SK-N-SH (cell line): ENCODE measurements around the gene GPR18. TPM values are rescaled to one million over a fixed set of nuclear protein-coding genes. Genes with fewer than 3 reads are reported as not detected.

Experiments used
- CTCF ChIA-PET: fragments of 300-600, 350-600 bp; formaldehyde crosslinking; extraction: SDS; loops from one replicate; lab custom pipeline; 2021; lab: Yijun Ruan, JAX
- POLR2A ChIA-PET: fragments of 350-600 bp; sonication (Branson Sonifier 250); formaldehyde crosslinking; extraction: SDS; loops from one replicate; lab custom pipeline; 2020; ENCODE audit warnings: antibody characterized with exemption, inconsistent platforms; lab: Yijun Ruan, JAX
- DNase-seq: peaks from one replicate; pipeline ENCODE4 v3.0.0; 2012
- H2AFZ ChIP-seq: fragments of 200-600 bp; sonication (generic); 2 replicates; pipeline ENCODE4 v1.8.1; 2016; ENCODE audit warnings: antibody characterized with exemption, mild to moderate bottlenecking, low read depth
- H3F3A ChIP-seq: fragments of 200-600 bp; sonication (generic); replicated peaks from 2 replicates; pipeline ENCODE3; 2016; ENCODE audit warnings: antibody characterized with exemption, mild to moderate bottlenecking; ENCODE audit not compliant: insufficient read depth
- H3K27ac ChIP-seq, 2 experiments: fragments of 200-500 bp in 1 of 2; fragments of 200-600 bp in 1 of 2; sonication (Bioruptor generic) in 1 of 2; sonication (generic), shearing (Covaris generic) in 1 of 2; 2 replicates each; pipeline versions ENCODE4 v1.5.1 to v1.6.1; 2014 to 2016; ENCODE audit warnings: low read depth in 2 of 2, inconsistent platforms in 1 of 2, low read length in 1 of 2, mild to moderate bottlenecking in 1 of 2, mixed read lengths in 1 of 2
- H3K27me3 ChIP-seq: fragments of 200-600 bp; sonication (generic), shearing (Covaris generic); 2 replicates; pipeline ENCODE4 v1.6.1; 2016; ENCODE audit warnings: mixed run types; ENCODE audit not compliant: insufficient read depth
- H3K36me3 ChIP-seq, 2 experiments: fragments of 200-500 bp in 1 of 2; fragments of 200-600 bp in 1 of 2; sonication (Bioruptor generic) in 1 of 2; sonication (generic) in 1 of 2; replicated peaks in 1 of 2; 2 replicates each; pipeline versions ENCODE3 to v1.5.1; 2014 to 2016; ENCODE audit warnings: low read length in 1 of 2, mild to moderate bottlenecking in 1 of 2; ENCODE audit not compliant: insufficient read depth in 2 of 2, control insufficient read depth in 1 of 2
- H3K4me1 ChIP-seq, 2 experiments: fragments of 200-500 bp in 1 of 2; fragments of 200-600 bp in 1 of 2; sonication (Bioruptor generic) in 1 of 2; sonication (generic), shearing (Covaris generic) in 1 of 2; 2 replicates each; pipeline versions ENCODE4 v1.5.1 to v1.6.1; 2014 to 2016; ENCODE audit warnings: low read depth in 1 of 2, low read length in 1 of 2, mixed run types in 1 of 2; ENCODE audit not compliant: insufficient read depth in 2 of 2, control insufficient read depth in 1 of 2
- H3K4me2 ChIP-seq: fragments of 200-600 bp; sonication (generic), shearing (Covaris generic); 2 replicates; pipeline ENCODE4 v1.6.1; 2017; ENCODE audit warnings: mixed run types
- H3K4me3 ChIP-seq, 2 experiments: fragments of 200-500 bp in 1 of 2; fragments of 200-600 bp in 1 of 2; sonication (Bioruptor generic) in 1 of 2; sonication (generic), shearing (Covaris generic) in 1 of 2; 2 replicates each; pipeline versions ENCODE4 v1.5.1 to v1.8.1; 2014 to 2016; ENCODE audit warnings: low read depth in 2 of 2, inconsistent platforms in 1 of 2, low read length in 1 of 2, mild to moderate bottlenecking in 1 of 2, mixed read lengths in 1 of 2, moderate library complexity in 1 of 2
- H3K79me2 ChIP-seq: fragments of 200-600 bp; sonication (generic); 2 replicates; pipeline ENCODE4 v1.8.1; 2017; ENCODE audit warnings: mild to moderate bottlenecking; ENCODE audit not compliant: insufficient read depth
- H3K9ac ChIP-seq: fragments of 200-600 bp; sonication (generic); 2 replicates; pipeline ENCODE4 v1.6.1; 2017; ENCODE audit warnings: mixed run types
- H3K9me2 ChIP-seq: fragments of 200-600 bp; sonication (generic); 2 replicates; pipeline ENCODE4 v1.6.1; 2017; ENCODE audit warnings: mixed run types
- H3K9me3 ChIP-seq: fragments of 200-600 bp; sonication (generic); 2 replicates; pipeline ENCODE4 v1.6.1; 2017; ENCODE audit warnings: mixed run types, mild to moderate bottlenecking, moderate library complexity
- H4K20me1 ChIP-seq: fragments of 200-600 bp; sonication (generic); 2 replicates; pipeline ENCODE4 v1.6.1; 2017; ENCODE audit warnings: mild to moderate bottlenecking, mixed run types; ENCODE audit not compliant: insufficient read depth
- CHD2 ChIP-seq: fragments of 150-350 bp; IDR thresholded peaks from 2 replicates; pipeline ENCODE4 v1.6.1; 2018; ENCODE audit warnings: low read length; ENCODE audit not compliant: partially characterized antibody
- EZH2phosphoT487 ChIP-seq: fragments of 200-600 bp; sonication (generic); IDR thresholded peaks from 2 replicates; pipeline ENCODE4 v1.6.1; 2017; ENCODE audit warnings: low read depth, mixed run types, mild to moderate bottlenecking, antibody characterized with exemption, moderate library complexity, borderline replicate concordance
- FOXJ3 ChIP-seq: sonication (generic); formaldehyde crosslinking; IDR thresholded peaks from 2 replicates; pipeline ENCODE4 v1.5.1; 2020; ENCODE audit warnings: mild to moderate bottlenecking, missing genetic modification reagents
- GATA2 ChIP-seq: sonication (generic); formaldehyde crosslinking; IDR thresholded peaks from 2 replicates; pipeline ENCODE4 v1.5.0; 2020; ENCODE audit warnings: mild to moderate bottlenecking, missing genetic modification reagents
- MXI1 ChIP-seq: IDR thresholded peaks from 2 replicates; pipeline ENCODE4 v1.6.1; 2012; ENCODE audit warnings: mild to moderate bottlenecking, low read depth, low read length, improper control_type of control experiment
- PBX3 ChIP-seq: IDR thresholded peaks from 2 replicates; pipeline ENCODE4; 2012
- RCOR1 ChIP-seq: fragments of 150-350 bp; IDR thresholded peaks from 2 replicates; pipeline ENCODE4 v1.6.1; 2017; ENCODE audit warnings: antibody characterized with exemption, low read length
- SIN3A ChIP-seq: IDR thresholded peaks from 2 replicates; pipeline ENCODE4 v1.6.1; 2012; ENCODE audit warnings: low read depth, mild to moderate bottlenecking, low read length, moderate library complexity, borderline replicate concordance
- TAF1 ChIP-seq: IDR thresholded peaks from 2 replicates; pipeline ENCODE4 v1.6.1; 2012; ENCODE audit warnings: low read depth, mild to moderate bottlenecking, low read length, moderate library complexity, borderline replicate concordance
- TCF12 ChIP-seq: IDR thresholded peaks from 2 replicates; pipeline ENCODE4 v1.4.0; 2012
- WGBS: methylation state at CpG from one replicate; pipeline ENCODE4 v1.1.6; 2017; ENCODE audit warnings: low lambda C conversion rate; 5-methylcytosine and 5-hydroxymethylcytosine counted together
- polyA plus RNA-seq, 3 experiments: library from polyadenylated mRNA; depleted of rRNA; stranded (reverse); fragments of >200 nt; gene quantifications; 2 replicates each; pipeline ENCODE4 v1.2.3, GENCODE V29; 2012

GPR18 gene
- polyA plus RNA-seq, 1 of the 3 experiments (the other 2 are of a cell fraction), result not detected

GRCh38 chr13:99290894-99291293 is 32.7 kb upstream of the GPR18 start:
- Histone ChIP-seq H3K4me1 (peaks cover under 1 to 5% of the 10 kb centered on the region in 2 experiments; a peak in 1 of 4 replicates), H3K36me3 (peaks cover 5 to 8% of the 10 kb centered on the region in 2 experiments), H3K27ac (no peak overlapping the region), H3F3A (no peaks in the 10 kb centered on the region), H3K4me2 (no peak overlapping the region), H3K9me3 (no peaks in the 10 kb centered on the region), H3K79me2 (no peaks in the 10 kb centered on the region), H3K9me2 (no peaks in the 10 kb centered on the region), H4K20me1 (no peaks in the 10 kb centered on the region), H3K4me3 (no peak overlapping the region), H3K9ac (no peak overlapping the region), H2AFZ (no peak overlapping the region), H3K27me3 (no peaks in the 10 kb centered on the region)
- ChIA-PET CTCF (interaction anchor here (1.0 to 2.4 kb wide), 2 partner anchors 35 to 146 kb away, joined by 3 to 10 read pairs; no protein-coding TSS in a partner anchor), POLR2A (no interaction called here)
- 94% methylated on average over 3 of the region's 3 CpGs for WGBS
- DNase-seq, result no peak
- TF ChIP-seq GATA2 (CRISPR knock-in tag) (no peak), SIN3A (no peak), EZH2phosphoT487 (no peak), RCOR1 (no peak), CHD2 (no peak), PBX3 (no peak), TAF1 (no peak), TCF12 (no peak), MXI1 (no peak), FOXJ3 (no peak)
- TF ChIP-seq, all 33 proteins: peak for 0

GRCh38 chr13:99289674-99290337 is 31.6 kb upstream of the GPR18 start:
- no peaks in the 10 kb centered on the region for H3K27me3 ChIP-seq
- no peak overlapping the region for H3K4me3 ChIP-seq
- ChIA-PET POLR2A (no interaction called here), CTCF (no interaction called here)
- H3K9ac ChIP-seq, result no peak overlapping the region
- DNase-seq, result no peak
- 89% methylated on average over 5 of the region's 7 CpGs for WGBS
- no peaks in the 10 kb centered on the region for H3K9me3 ChIP-seq
- H3K27ac ChIP-seq, result no peak overlapping the region
- H2AFZ ChIP-seq, result no peak overlapping the region
- no peaks in the 10 kb centered on the region for H3F3A ChIP-seq
- no peaks in the 10 kb centered on the region for H4K20me1 ChIP-seq
- TF ChIP-seq PBX3, result no peak
- peaks cover 0 to 8% of the 10 kb centered on the region in 2 experiments for H3K36me3 ChIP-seq
- no peak overlapping the region for H3K4me2 ChIP-seq
- peaks cover 0 to 3% of the 10 kb centered on the region in 2 experiments; a peak in 1 of 4 replicates for H3K4me1 ChIP-seq
- H3K79me2 ChIP-seq, result no peaks in the 10 kb centered on the region
- H3K9me2 ChIP-seq, result no peaks in the 10 kb centered on the region
